Choroid plexus epithelial cell (primary cell): ENCODE data around the gene TRMT1.

ENCODE experiments used
- DNase-seq: peaks from one replicate; pipeline ENCODE4 v3.0.0-alpha.2; 2010; ENCODE audit warnings: low read depth
- H3K4me3 ChIP-seq: 2 replicates; pipeline ENCODE4 v1.5.1; 2011; ENCODE audit warnings: low read depth, mild to moderate bottlenecking, control low read depth, low read length, moderate library complexity
- CTCF ChIP-seq: conservative IDR thresholded peaks from 2 replicates; pipeline ENCODE4 v1.5.1; 2011; ENCODE audit warnings: low read depth, mild to moderate bottlenecking, control low read depth, inconsistent platforms, low read length, moderate library complexity

TRMT1 gene

GRCh38 chr19:13091400-13092157 is 25.0 kb downstream of the TRMT1 start:
- no peak for TF ChIP-seq CTCF
- DNase-seq: peak; percentile 86
- H3K4me3 ChIP-seq: no peak overlapping the region

DNA sequence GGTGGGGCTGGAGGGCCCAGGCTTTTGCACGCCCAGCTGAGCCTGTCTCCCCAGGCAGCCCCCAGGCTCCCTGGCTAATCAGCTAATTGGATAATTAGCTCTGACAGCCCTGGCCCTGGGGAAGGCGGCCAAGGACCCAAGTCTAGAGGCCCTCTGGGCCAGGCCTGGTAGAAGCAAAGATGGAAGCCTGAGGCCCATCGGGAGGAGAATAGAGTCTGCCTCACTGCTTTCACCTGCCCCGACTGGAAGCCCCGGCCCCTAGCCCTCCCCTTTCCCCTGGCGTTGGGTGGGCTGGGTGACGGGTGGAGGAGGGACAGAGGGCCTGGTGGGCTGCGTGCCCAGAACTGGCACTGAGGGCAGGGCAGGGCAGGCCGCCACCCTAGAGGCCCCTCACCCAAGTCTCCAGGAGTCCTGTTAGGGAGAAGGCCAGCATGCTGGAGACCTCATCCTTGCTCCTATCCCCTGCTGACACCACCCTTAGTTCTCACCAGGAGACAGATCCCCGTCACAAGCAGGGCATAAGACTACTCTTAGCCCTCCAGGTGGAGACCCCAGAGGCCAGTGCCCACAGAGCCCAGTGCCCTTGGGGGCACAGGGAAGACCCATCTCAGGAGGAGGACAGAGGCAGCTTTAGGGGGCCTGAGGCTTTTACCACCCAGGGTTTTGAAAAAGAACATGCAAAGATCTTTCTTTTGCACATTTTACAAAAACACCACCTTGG is 25.9 kb downstream of the TRMT1 start:
- no peak for TF ChIP-seq CTCF
- H3K4me3 ChIP-seq: no peak overlapping the region
- no peak for DNase-seq

- no peak for DNase-seq
- H3K4me3 ChIP-seq: no peak overlapping the region
- TF ChIP-seq CTCF: no peak
These were observed 26.6 kb downstream of the TRMT1 start for GRCh38 chr19:13089857-13090507.

GRCh38 chr19:13089139-13089856 is 27.2 kb downstream of the TRMT1 start:
- DNase-seq: no peak
- peak; percentile 50 for TF ChIP-seq CTCF
- H3K4me3 ChIP-seq: no peak overlapping the region

DNA sequence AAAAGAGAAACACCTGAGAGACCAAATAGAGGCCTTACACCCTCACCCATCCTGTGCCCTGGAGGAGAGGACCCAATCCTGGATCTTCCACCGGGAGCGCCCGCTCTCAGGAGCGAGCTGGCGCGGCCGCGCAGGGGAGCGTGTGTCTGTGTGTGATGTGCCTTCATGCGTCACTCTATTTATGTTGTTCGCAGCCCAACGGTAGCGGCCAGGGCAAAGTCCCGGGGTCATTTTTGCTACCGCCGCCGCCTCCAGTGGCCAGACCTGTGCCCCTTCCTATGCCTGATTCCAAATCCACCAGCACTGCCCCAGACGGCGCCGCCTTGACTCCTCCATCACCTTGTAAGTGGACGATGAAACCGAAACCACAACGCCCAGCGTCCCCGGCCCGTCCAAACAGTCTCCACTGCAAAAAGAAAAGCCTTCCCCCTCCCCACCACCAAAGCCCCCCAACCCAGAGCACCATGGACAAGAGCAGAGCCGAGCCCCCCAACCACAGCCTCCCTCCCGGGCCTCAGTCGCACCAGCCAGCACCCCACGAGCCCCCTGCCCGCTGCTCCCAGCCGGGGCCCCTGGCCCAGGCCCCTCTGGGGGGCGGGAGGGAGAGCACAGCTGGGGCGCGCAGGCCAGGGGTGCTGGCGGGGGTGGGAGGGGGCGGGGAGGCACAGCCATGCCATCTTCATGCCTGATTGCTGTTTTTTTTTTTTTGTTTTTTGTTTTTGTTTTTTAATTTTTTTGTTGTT is 28.6 kb downstream of the TRMT1 start:
- no peak for TF ChIP-seq CTCF
- no peak for DNase-seq
- H3K4me3 ChIP-seq: no peak overlapping the region

GRCh38 chr19:13087295-13087694 is 29.2 kb downstream of the TRMT1 start:
- TF ChIP-seq CTCF: no peak
- no peak overlapping the region for H3K4me3 ChIP-seq
- no peak for DNase-seq
